Esophagus muscularis mucosa (tissue), 4 donors: ENCODE measurements around the gene ACTR8. TPM values are rescaled to one million over a fixed set of nuclear protein-coding genes. Genes with fewer than 3 reads are reported as not detected.

Source experiments
- DNase-seq: peaks from one replicate; pipeline ENCODE4 v3.0.0-alpha.2; 2017; ENCODE audit errors: extremely low spot score
- H3K27ac ChIP-seq, 4 donors: fragments of 200-600 bp; sonication (generic); replicated peaks in 1 of 4; 1 replicate in 3 of 4; 2 replicates in 1 of 4; pipeline ENCODE4 v1.5.1; 2016 to 2019; ENCODE audit warnings: mild to moderate bottlenecking in 1 of 4
- H3K27me3 ChIP-seq, 4 donors: fragments of 200-600 bp; sonication (generic); one replicate each; pipeline versions ENCODE4 v1.5.1 to v1.6.0; 2016 to 2019
- H3K36me3 ChIP-seq, 4 donors: fragments of 200-600 bp; sonication (generic); one replicate each; pipeline ENCODE4 v1.5.1; 2016 to 2019
- H3K4me1 ChIP-seq, 4 donors: fragments of 200-600 bp; sonication (generic); one replicate each; pipeline ENCODE4 v1.5.1; 2016 to 2019
- H3K4me3 ChIP-seq, 4 donors: fragments of 200-600 bp; sonication (generic); 1 replicate in 2 of 4; 2 replicates in 2 of 4; pipeline ENCODE4 v1.5.1; 2016 to 2019; ENCODE audit warnings: mild to moderate bottlenecking in 4 of 4, moderate library complexity in 1 of 4
- H3K9me3 ChIP-seq, 4 donors: fragments of 200-600 bp; sonication (generic); 1 replicate in 3 of 4; 2 replicates in 1 of 4; pipeline ENCODE4 v1.5.1; 2016 to 2019
- EP300 ChIP-seq: sonication (generic); formaldehyde crosslinking; IDR thresholded peaks from one replicate; pipeline ENCODE4 v1.6.1; 2017; ENCODE audit warnings: antibody characterized with exemption
- POLR2A ChIP-seq: fragments of 450-650 bp; IDR thresholded peaks from one replicate; pipeline ENCODE4 v1.6.1; 2017; ENCODE audit warnings: antibody characterized with exemption, moderate library complexity, mild to moderate bottlenecking, low read depth
- POLR2AphosphoS5 ChIP-seq, 2 donors: sonication (generic); formaldehyde crosslinking; IDR thresholded peaks; one replicate each; pipeline ENCODE4 v1.6.1; 2017; ENCODE audit warnings: antibody characterized with exemption in 2 of 2
- WGBS: methylation state at CpG from one replicate; pipeline ENCODE4 v1.1.5; 2018; 5-methylcytosine and 5-hydroxymethylcytosine counted together
- intact Hi-C: fragments of 100-400 bp; cut with DNase I; formaldehyde crosslinking; loops from one replicate; pipeline ENCODE4 v1.15.1; 2023
- total RNA-seq, 4 donors: library from RNA; depleted of rRNA; stranded (reverse); fragments of >200 nt; gene quantifications; one replicate each; pipeline versions ENCODE4 v1.1.0 to v1.2.1, GENCODE V29; 2016
- TF ChIP-seq, protein P1 (sequence below), 3 experiments: fragments of 200-600 bp in 2 of 3; fragments of 450-650 bp in 1 of 3; sonication (generic) in 2 of 3; IDR thresholded peaks; one replicate each; pipeline ENCODE4 v1.5.1; 2017 to 2019; ENCODE audit warnings: antibody characterized with exemption in 3 of 3, mild to moderate bottlenecking in 2 of 3, moderate library complexity in 1 of 3

ACTR8 gene
- total RNA-seq, 4 donors from 2014 or later, result 18.3 to 30.7 (median 21.9) TPM

DNA sequence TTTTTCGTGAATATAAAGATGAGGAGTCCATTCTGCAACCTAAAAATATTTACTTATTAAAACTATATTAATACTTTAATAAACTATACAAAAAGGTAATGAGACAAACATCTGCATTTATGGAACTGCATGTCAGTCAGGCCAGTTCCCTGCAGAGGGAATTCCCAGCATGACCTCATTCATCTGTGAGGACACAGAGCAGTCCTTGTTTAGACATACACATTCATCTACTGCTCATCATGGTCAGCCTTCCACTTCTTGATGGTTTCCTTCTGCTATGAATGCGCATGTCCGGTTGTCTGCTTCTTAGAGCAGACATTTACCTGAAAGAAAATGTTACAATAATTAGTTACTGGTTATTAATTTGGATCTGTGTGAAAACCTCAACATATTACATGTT is 3.3 kb upstream of the ACTR8 start:
- intact Hi-C loops, result no loop called here

DNA sequence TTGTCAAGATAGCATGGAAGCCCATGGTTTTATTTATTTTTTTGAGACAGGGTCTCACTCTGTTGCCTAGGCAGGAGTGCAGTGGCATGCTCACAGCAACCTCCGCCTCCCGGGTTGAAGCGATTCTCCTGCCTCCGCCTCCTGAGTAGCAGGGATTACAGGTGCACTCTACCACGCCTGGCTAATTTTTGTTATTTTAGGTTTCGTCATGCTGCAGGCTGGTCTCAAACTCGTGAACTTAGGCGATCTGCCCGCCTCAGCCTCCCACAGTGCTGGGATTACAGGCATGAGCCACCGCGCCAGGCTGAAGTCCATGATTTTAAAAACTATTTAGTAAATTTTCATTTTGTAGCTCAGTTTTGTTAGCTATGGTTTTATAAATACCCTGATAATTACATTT is 2.7 kb upstream of the ACTR8 start:
- Histone ChIP-seq H3K27ac (no peak overlapping the region), H3K27me3 (no peaks in the 10 kb centered on the region), H3K9me3 (no peaks in the 10 kb centered on the region), H3K4me1 (peaks cover 18 to 25% (median 22%) of the 10 kb centered on the region in 4 donors), H3K4me3 (no peak overlapping the region), H3K36me3 (peaks cover 21 to 54% (median 39%) of the 10 kb centered on the region in 4 donors)
- WGBS, result 94% methylated on average over 11 of the region's 11 CpGs
- DNase-seq, result no peak
- TF ChIP-seq, protein P1, sequence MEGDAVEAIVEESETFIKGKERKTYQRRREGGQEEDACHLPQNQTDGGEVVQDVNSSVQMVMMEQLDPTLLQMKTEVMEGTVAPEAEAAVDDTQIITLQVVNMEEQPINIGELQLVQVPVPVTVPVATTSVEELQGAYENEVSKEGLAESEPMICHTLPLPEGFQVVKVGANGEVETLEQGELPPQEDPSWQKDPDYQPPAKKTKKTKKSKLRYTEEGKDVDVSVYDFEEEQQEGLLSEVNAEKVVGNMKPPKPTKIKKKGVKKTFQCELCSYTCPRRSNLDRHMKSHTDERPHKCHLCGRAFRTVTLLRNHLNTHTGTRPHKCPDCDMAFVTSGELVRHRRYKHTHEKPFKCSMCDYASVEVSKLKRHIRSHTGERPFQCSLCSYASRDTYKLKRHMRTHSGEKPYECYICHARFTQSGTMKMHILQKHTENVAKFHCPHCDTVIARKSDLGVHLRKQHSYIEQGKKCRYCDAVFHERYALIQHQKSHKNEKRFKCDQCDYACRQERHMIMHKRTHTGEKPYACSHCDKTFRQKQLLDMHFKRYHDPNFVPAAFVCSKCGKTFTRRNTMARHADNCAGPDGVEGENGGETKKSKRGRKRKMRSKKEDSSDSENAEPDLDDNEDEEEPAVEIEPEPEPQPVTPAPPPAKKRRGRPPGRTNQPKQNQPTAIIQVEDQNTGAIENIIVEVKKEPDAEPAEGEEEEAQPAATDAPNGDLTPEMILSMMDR (IDR thresholded peaks at IDR 0.05), result no peak
- intact Hi-C loops, result no loop called here

More for the DNA sequence above, 3.3 kb upstream of the ACTR8 start:
- peaks cover 21 to 49% (median 36%) of the 10 kb centered on the region in 4 donors for H3K36me3 ChIP-seq
- no peaks in the 10 kb centered on the region for H3K27me3 ChIP-seq
- TF ChIP-seq POLR2AphosphoS5 (IDR thresholded peaks at IDR 0.05) (no peak), EP300 (no peak), POLR2A (no peak)
- TF ChIP-seq, protein P1 (IDR thresholded peaks at IDR 0.05), result no peak
- H3K27ac ChIP-seq, result no peak overlapping the region
- DNase-seq, result no peak
- WGBS, result 76% methylated on average over 3 of the region's 3 CpGs
- no peaks in the 10 kb centered on the region for H3K9me3 ChIP-seq
- peaks cover 23 to 29% (median 26%) of the 10 kb centered on the region in 4 donors for H3K4me1 ChIP-seq
- H3K4me3 ChIP-seq, result no peak overlapping the region

DNA sequence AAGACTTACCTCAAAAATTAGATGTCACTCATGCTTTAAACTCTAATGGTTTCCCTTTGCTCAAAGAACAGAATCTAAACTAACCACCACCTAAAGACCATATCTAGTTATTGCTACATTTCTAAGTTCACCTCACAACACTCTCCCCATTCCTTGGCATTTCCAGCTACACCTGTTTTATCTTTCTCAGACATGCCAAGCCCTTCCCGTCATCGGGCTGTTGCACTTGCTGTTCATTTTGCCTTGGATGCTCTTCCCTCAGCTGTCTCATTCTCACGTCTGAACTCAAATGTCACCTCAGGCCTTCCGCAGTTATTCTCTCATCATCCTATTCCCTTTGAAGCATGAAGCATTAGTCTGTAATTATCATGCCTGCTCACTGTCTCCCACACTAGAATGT is 1.1 kb upstream of the ACTR8 start:
- no peak for DNase-seq
- H3K4me3 ChIP-seq, result no peak overlapping the region
- peaks cover 33 to 67% (median 53%) of the 10 kb centered on the region in 4 donors for H3K36me3 ChIP-seq
- no peaks in the 10 kb centered on the region for H3K27me3 ChIP-seq
- H3K9me3 ChIP-seq, result no peaks in the 10 kb centered on the region
- H3K27ac ChIP-seq, result no peak overlapping the region
- intact Hi-C loops, result no loop called here
- WGBS, result 97% methylated on average over 4 of the region's 4 CpGs
- TF ChIP-seq POLR2AphosphoS5 (IDR thresholded peaks at IDR 0.05), result no peak
- no peak for TF ChIP-seq EP300
- TF ChIP-seq, protein P1 (IDR thresholded peaks at IDR 0.05), result no peak
- TF ChIP-seq POLR2A, result no peak
- peaks cover 13 to 19% (median 17%) of the 10 kb centered on the region in 4 donors for H3K4me1 ChIP-seq

DNA sequence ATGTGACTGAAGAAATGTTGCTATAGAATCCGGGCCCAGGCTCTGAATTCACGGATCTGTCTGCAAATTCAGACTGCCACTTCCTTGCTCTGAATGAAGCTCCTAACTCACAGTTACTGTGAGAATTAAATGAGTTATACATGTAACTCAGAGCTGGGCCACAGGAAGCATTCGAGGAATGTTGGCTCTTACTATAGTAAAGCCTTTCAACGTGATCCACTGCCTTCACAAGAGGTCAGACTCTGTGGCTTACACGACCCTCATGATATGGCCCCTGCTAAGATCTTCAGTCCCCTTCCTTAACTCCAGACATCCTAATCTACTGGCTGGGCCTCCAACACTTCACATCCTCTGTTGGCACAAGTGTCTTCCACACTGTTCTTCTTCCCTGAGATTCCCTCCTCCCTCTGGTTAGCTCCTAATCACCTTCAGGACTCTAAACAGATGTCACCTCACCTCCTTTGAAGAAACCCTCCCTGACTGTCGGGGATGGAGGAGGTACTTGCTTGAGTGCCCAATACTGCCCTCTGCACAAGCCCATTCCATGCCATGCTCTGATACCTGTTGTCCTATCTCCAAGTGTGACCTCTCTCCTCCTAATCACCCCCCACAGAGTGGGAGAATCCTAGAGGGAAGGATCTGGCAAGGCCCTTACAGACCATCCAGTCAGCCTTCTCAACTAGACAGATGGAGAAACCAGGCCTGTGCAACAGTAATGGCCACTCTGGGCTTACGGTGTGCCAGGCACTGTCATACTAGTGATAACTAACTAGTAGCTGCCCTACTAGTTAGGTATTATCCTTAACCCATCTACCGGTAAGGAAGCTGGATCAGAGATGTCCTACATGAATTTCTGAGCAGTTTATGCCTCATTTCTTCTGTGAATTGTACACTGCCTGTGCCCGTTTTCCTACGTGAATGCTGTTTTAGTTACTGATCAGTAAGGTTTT is 1.3 kb downstream of the ACTR8 start:
- intact Hi-C loops, result no loop called here
- H3K27ac ChIP-seq, result peak overlapping the region in 2 of 4 donors; percentile 84 to 87
- no peak for DNase-seq
- H3K4me1 ChIP-seq, result peaks cover 13 to 19% (median 17%) of the 10 kb centered on the region in 4 donors
- peak overlapping the region; percentile 68 to 97 (median 89) for H3K4me3 ChIP-seq
- TF ChIP-seq, protein P1 (IDR thresholded peaks at IDR 0.05), result no peak
- TF ChIP-seq POLR2A, result no peak
- TF ChIP-seq EP300, result no peak
- TF ChIP-seq POLR2AphosphoS5 (IDR thresholded peaks at IDR 0.05), result no peak
- 57% methylated on average over 9 of the region's 10 CpGs for WGBS
- H3K27me3 ChIP-seq, result no peaks in the 10 kb centered on the region
- H3K9me3 ChIP-seq, result no peaks in the 10 kb centered on the region
- H3K36me3 ChIP-seq, result peaks cover 41 to 68% (median 61%) of the 10 kb centered on the region in 4 donors
